Fibroblast of lung (primary cell): ENCODE measurements around the gene LASP1. TPM values are rescaled to one million over a fixed set of nuclear protein-coding genes. Genes with fewer than 3 reads are reported as not detected.
A peak's percentile ranks its signal among the peaks of the same experiment; 100 is the strongest.

Source experiments
- DNase-seq, 2 donors: peaks; one replicate each; pipeline versions ENCODE4 v3.0.0 to v3.0.0-alpha.2; 2010; ENCODE audit warnings: low read depth in 2 of 2
- H2AFZ ChIP-seq: 2 replicates; pipeline ENCODE4 v1.5.1; 2012; ENCODE audit warnings: low read length, control low read depth, inconsistent platforms
- H3K27ac ChIP-seq: 2 replicates; pipeline ENCODE4 v1.5.1; 2011; ENCODE audit warnings: low read length, control low read depth; ENCODE audit not compliant: insufficient read depth
- H3K27me3 ChIP-seq: 2 replicates; pipeline ENCODE4 v1.5.1; 2011; ENCODE audit warnings: mild to moderate bottlenecking, low read length; ENCODE audit not compliant: control insufficient read depth, insufficient read depth
- H3K36me3 ChIP-seq: 2 replicates; pipeline ENCODE4 v1.5.1; 2011; ENCODE audit warnings: low read length; ENCODE audit not compliant: control insufficient read depth, insufficient read depth
- H3K4me1 ChIP-seq: 2 replicates; pipeline ENCODE4 v1.5.1; 2011; ENCODE audit warnings: low read length; ENCODE audit not compliant: control insufficient read depth, insufficient read depth; ENCODE audit errors: extremely low read depth
- H3K4me2 ChIP-seq: 2 replicates; pipeline ENCODE4 v1.5.1; 2011; ENCODE audit warnings: low read length, control low read depth; ENCODE audit not compliant: insufficient read depth; ENCODE audit errors: extremely low read depth
- H3K4me3 ChIP-seq, 4 experiments: fragments of 200-600 bp in 1 of 4; sonication (generic) in 1 of 4; replicated peaks in 1 of 4; 2 replicates each; pipeline ENCODE4 v1.5.1; 2011 to 2016; ENCODE audit warnings: low read length in 4 of 4, low read depth in 3 of 4, mild to moderate bottlenecking in 3 of 4, control low read depth in 2 of 4, inconsistent platforms in 1 of 4, mixed read lengths in 1 of 4; ENCODE audit not compliant: insufficient read depth in 1 of 4; ENCODE audit errors: control extremely low read depth in 1 of 4
- H3K79me2 ChIP-seq: 2 replicates; pipeline ENCODE4 v1.5.1; 2012; ENCODE audit warnings: mild to moderate bottlenecking, low read length, inconsistent platforms; ENCODE audit not compliant: control insufficient read depth, insufficient read depth
- H3K9ac ChIP-seq: 2 replicates; pipeline ENCODE4 v1.5.1; 2011; ENCODE audit warnings: mild to moderate bottlenecking, low read length, control low read depth; ENCODE audit not compliant: insufficient read depth
- H3K9me3 ChIP-seq: 2 replicates; pipeline ENCODE4 v1.5.1; 2012; ENCODE audit warnings: low read depth, low read length; ENCODE audit not compliant: control insufficient read depth, insufficient read depth
- H4K20me1 ChIP-seq: 2 replicates; pipeline ENCODE4 v1.5.1; 2011; ENCODE audit warnings: low read length; ENCODE audit not compliant: control insufficient read depth, insufficient read depth; ENCODE audit errors: extremely low read depth
- EZH2 ChIP-seq: IDR thresholded peaks from 2 replicates; pipeline ENCODE4 v1.5.1; 2012; ENCODE audit warnings: low read length, control low read depth, mild to moderate bottlenecking; ENCODE audit errors: missing control alignments
- polyA plus RNA-seq, 2 donors: library from polyadenylated mRNA; depleted of rRNA in 1 of 2; stranded (reverse) in 1 of 2; unstranded in 1 of 2; fragments of >200 nt; gene quantifications; 2 replicates each; pipeline ENCODE4 v1.2.1, GENCODE V29; 2011 to 2012; ENCODE audit warnings: missing spikeins in 1 of 2
- total RNA-seq: library from RNA; depleted of rRNA; stranded (reverse); fragments of >200 nt; gene quantifications from 2 replicates; pipeline ENCODE4 v1.2.1, GENCODE V29; 2014
- TF ChIP-seq, protein P1 (sequence below), 2 donors: IDR thresholded peaks in 1 of 2; conservative IDR thresholded peaks in 1 of 2; 1 replicate in 1 of 2; 2 replicates in 1 of 2; pipeline ENCODE4 v1.5.1; 2011 to 2012; ENCODE audit warnings: low read length in 2 of 2, control low read depth in 1 of 2, inconsistent platforms in 1 of 2, low read depth in 1 of 2, mild to moderate bottlenecking in 1 of 2

LASP1 gene
- total and polyA plus RNA-seq, 2 donors (not counting 1 experiment from before 2014, with no cell fraction given) = 79.8 to 208 TPM

DNA sequence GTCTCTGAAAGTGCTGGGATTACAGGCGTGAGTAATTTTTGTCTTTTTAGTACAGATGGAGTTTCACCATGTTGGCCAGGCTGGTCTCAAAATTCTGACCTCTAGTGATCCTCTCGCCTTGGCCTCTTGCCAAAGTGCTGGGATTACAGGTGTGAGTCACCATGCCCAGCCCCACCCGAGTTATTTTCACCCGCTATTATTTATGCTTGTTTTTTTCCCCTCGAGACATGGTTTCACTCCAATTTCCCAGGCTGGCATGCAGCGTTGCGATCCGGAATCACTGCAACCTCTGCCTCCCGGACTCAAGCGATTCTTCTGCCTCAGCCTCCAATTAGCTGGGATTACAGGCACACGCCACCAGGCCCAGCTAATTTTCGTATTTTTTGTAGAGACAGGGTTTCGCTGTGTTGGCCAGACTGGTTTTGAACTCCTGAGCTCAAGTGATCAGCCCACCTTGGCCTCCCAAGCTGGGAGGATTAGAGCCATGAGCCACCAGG lies 25.5 kb upstream of the LASP1 start:
- H3K9ac ChIP-seq = no peak overlapping the region
- H3K4me1 ChIP-seq = no peaks in the 10 kb centered on the region
- no peak overlapping the region for H3K27ac ChIP-seq

DNA sequence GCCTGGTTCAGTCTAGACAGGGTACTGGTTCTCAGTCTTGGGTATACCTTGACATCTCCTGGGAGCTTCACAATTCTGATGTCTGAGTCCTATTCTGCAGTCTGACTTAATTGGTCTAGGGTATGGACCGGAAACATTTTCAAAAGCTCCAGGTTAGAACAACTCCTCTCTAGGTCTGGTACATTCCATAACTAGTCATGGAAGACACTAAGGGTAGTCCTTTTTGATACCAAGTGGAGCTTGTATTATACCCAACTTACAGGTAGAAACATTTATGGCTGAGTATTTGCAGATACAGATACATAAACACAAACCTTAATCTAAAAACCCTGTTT lies 21.3 kb upstream of the LASP1 start:
- Histone ChIP-seq H3K36me3 (peaks cover 21% of the 10 kb centered on the region), H3K9ac (no peak overlapping the region), H3K4me1 (no peaks in the 10 kb centered on the region), H3K79me2 (peaks cover 39% of the 10 kb centered on the region), H4K20me1 (peaks cover 6% of the 10 kb centered on the region), H3K4me2 (no peak overlapping the region), H3K27ac (no peak overlapping the region), H3K4me3 (no peak overlapping the region), H3K9me3 (no peaks in the 10 kb centered on the region), H3K27me3 (no peaks in the 10 kb centered on the region), H2AFZ (no peak overlapping the region)
- TF ChIP-seq EZH2 = no peak
- no peak for DNase-seq

More for the DNA sequence above, 25.5 kb upstream of the LASP1 start:
- DNase-seq = peak in 1 of 2 donors; percentile 9
- Histone ChIP-seq H3K36me3 (peaks cover 4% of the 10 kb centered on the region), H3K4me3 (no peak overlapping the region), H3K9me3 (no peaks in the 10 kb centered on the region), H4K20me1 (no peaks in the 10 kb centered on the region), H2AFZ (no peak overlapping the region), H3K27me3 (no peaks in the 10 kb centered on the region), H3K4me2 (no peak overlapping the region), H3K79me2 (peaks cover 2% of the 10 kb centered on the region)
- TF ChIP-seq, protein P1, sequence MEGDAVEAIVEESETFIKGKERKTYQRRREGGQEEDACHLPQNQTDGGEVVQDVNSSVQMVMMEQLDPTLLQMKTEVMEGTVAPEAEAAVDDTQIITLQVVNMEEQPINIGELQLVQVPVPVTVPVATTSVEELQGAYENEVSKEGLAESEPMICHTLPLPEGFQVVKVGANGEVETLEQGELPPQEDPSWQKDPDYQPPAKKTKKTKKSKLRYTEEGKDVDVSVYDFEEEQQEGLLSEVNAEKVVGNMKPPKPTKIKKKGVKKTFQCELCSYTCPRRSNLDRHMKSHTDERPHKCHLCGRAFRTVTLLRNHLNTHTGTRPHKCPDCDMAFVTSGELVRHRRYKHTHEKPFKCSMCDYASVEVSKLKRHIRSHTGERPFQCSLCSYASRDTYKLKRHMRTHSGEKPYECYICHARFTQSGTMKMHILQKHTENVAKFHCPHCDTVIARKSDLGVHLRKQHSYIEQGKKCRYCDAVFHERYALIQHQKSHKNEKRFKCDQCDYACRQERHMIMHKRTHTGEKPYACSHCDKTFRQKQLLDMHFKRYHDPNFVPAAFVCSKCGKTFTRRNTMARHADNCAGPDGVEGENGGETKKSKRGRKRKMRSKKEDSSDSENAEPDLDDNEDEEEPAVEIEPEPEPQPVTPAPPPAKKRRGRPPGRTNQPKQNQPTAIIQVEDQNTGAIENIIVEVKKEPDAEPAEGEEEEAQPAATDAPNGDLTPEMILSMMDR (conservative IDR thresholded peaks at IDR 0.05 in 1 of 2, IDR thresholded peaks at IDR 0.05 in 1 of 2; ENCODE audit: low read depth in 1 of 2, low read length in 2 of 2) = no peak
- TF ChIP-seq EZH2 = no peak

DNA sequence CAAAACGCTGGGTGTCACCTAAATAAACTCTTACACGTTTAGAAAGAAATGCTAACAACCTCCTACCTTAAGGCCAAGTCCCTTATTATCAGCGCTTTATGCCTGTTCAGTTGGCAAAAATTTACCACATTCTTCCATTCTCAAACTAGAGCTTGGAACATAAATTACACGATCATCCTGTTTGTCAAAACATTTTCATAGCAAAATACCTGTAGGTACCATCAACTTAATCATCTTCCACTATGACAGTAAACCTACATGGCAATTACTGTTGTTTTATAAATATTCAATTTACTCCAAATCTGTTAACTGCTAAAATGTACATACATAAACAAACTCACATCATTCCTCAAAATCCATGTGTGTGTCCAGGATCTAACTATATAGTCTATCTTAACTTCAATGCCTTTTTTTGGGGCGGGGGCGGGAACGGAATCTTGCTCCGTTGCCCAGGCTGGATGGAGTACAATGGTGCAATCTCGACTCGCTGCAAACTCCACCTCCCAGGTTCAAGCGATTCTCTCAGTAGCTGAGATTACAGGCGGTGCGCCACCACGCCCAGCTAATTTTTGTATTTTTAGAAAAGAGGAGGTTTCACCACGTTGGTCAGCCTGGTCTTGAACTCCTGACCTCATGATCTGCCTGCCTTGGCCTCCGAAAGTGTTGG lies 20.8 kb upstream of the LASP1 start:
- peaks cover 6% of the 10 kb centered on the region for H4K20me1 ChIP-seq
- no peak for TF ChIP-seq EZH2
- TF ChIP-seq, protein P1 (conservative IDR thresholded peaks at IDR 0.05 in 1 of 2, IDR thresholded peaks at IDR 0.05 in 1 of 2; ENCODE audit: low read depth in 1 of 2, low read length in 2 of 2) = no peak

More for the DNA sequence above, 20.8 kb upstream of the LASP1 start:
- H3K4me3 ChIP-seq = no peak overlapping the region
- DNase-seq = no peak
- no peaks in the 10 kb centered on the region for H3K27me3 ChIP-seq
- H3K27ac ChIP-seq = no peak overlapping the region
- no peak overlapping the region for H2AFZ ChIP-seq
- peaks cover 21% of the 10 kb centered on the region for H3K36me3 ChIP-seq
- H3K79me2 ChIP-seq = peaks cover 39% of the 10 kb centered on the region
- no peak overlapping the region for H3K9ac ChIP-seq
- H3K4me2 ChIP-seq = no peak overlapping the region
- H3K4me1 ChIP-seq = no peaks in the 10 kb centered on the region
- no peaks in the 10 kb centered on the region for H3K9me3 ChIP-seq
